Nephron (organoid): ENCODE results near the gene SLC8A1.

Experiments
- H3K27ac Mint-ChIP-seq, 3 experiments: 2 replicates each; pipeline ENCODE4 v1.8.0; 2020; ENCODE audit warnings: mixed read lengths in 3 of 3, mild to moderate bottlenecking in 2 of 3, moderate library complexity in 1 of 3
- H3K27me3 Mint-ChIP-seq: 2 replicates; pipeline ENCODE4 v1.8.0; 2021; ENCODE audit warnings: low read depth, mild to moderate bottlenecking, moderate library complexity, mixed read lengths
- H3K36me3 Mint-ChIP-seq: 2 replicates; pipeline ENCODE4 v1.8.0; 2020; ENCODE audit warnings: low read depth, mixed read lengths
- H3K4me1 Mint-ChIP-seq: 2 replicates; pipeline ENCODE4 v1.8.0; 2020; ENCODE audit warnings: mixed read lengths
- H3K4me3 Mint-ChIP-seq, 3 experiments: 2 replicates each; pipeline ENCODE4 v1.8.0; 2020; ENCODE audit warnings: mild to moderate bottlenecking in 3 of 3, mixed read lengths in 3 of 3, moderate library complexity in 2 of 3
- H3K9me3 Mint-ChIP-seq: 2 replicates; pipeline ENCODE4 v1.8.0; 2020; ENCODE audit warnings: mixed read lengths
- CTCF ChIP-seq, 3 experiments: fragments of 200-600 bp; sonication (generic); IDR thresholded peaks; one replicate each; pipeline ENCODE4 v1.5.0; 2021; ENCODE audit warnings: antibody characterized with exemption in 3 of 3; ENCODE audit not compliant: unreplicated experiment in 3 of 3

The SLC8A1 gene

GRCh38 chr2:40352041-40352702 is 99.7 kb downstream of the SLC8A1 start:
- Mint-ChIP-seq H3K27me3 (no peaks in the 10 kb centered on the region), H3K9me3 (no peaks in the 10 kb centered on the region), H3K4me3 (no peak overlapping the region), H3K27ac (no peak overlapping the region), H3K4me1 (peaks cover 34% of the 10 kb centered on the region), H3K36me3 (peaks cover 3% of the 10 kb centered on the region)
- TF ChIP-seq CTCF (IDR thresholded peaks at IDR 0.05; ENCODE audit: unreplicated experiment in 3 of 3): no peak

- H3K4me1 Mint-ChIP-seq: peaks cover 47% of the 10 kb centered on the region
- H3K27me3 Mint-ChIP-seq: no peaks in the 10 kb centered on the region
- H3K36me3 Mint-ChIP-seq: no peaks in the 10 kb centered on the region
- no peak overlapping the region for H3K4me3 Mint-ChIP-seq
- no peak for TF ChIP-seq CTCF (IDR thresholded peaks at IDR 0.05; ENCODE audit: unreplicated experiment in 3 of 3)
- H3K9me3 Mint-ChIP-seq: no peaks in the 10 kb centered on the region
- H3K27ac Mint-ChIP-seq: peak overlapping the region; percentile 56 to 86 (median 64)
These were observed 103.2 kb downstream of the SLC8A1 start for GRCh38 chr2:40348665-40349064.

- Mint-ChIP-seq H3K27ac (peak overlapping the region; percentile 56 to 86 (median 64)), H3K36me3 (no peaks in the 10 kb centered on the region), H3K4me3 (no peak overlapping the region), H3K27me3 (no peaks in the 10 kb centered on the region), H3K9me3 (no peaks in the 10 kb centered on the region), H3K4me1 (peaks cover 41% of the 10 kb centered on the region)
- no peak for TF ChIP-seq CTCF (IDR thresholded peaks at IDR 0.05; ENCODE audit: unreplicated experiment in 3 of 3)
These were observed 103.9 kb downstream of the SLC8A1 start for GRCh38 chr2:40348038-40348437.

- Mint-ChIP-seq H3K4me1 (peaks cover 41% of the 10 kb centered on the region), H3K9me3 (no peaks in the 10 kb centered on the region), H3K27me3 (no peaks in the 10 kb centered on the region), H3K4me3 (no peak overlapping the region), H3K36me3 (no peaks in the 10 kb centered on the region), H3K27ac (peak overlapping the region; percentile 63 to 82 (median 74))
- no peak for TF ChIP-seq CTCF (IDR thresholded peaks at IDR 0.05; ENCODE audit: unreplicated experiment in 3 of 3)
These were observed 105.1 kb downstream of the SLC8A1 start for GRCh38 chr2:40346535-40347354.

GRCh38 chr2:40344364-40344763 is 107.5 kb downstream of the SLC8A1 start:
- H3K4me3 Mint-ChIP-seq: no peak overlapping the region
- peaks cover 41% of the 10 kb centered on the region for H3K4me1 Mint-ChIP-seq
- no peak for TF ChIP-seq CTCF (IDR thresholded peaks at IDR 0.05; ENCODE audit: unreplicated experiment in 3 of 3)
- no peaks in the 10 kb centered on the region for H3K9me3 Mint-ChIP-seq
- no peaks in the 10 kb centered on the region for H3K27me3 Mint-ChIP-seq
- no peak overlapping the region for H3K27ac Mint-ChIP-seq
- no peaks in the 10 kb centered on the region for H3K36me3 Mint-ChIP-seq
